Fibroblast of gingiva (primary cell): ENCODE results near the gene GAPDH.
A peak's percentile ranks its signal among the peaks of the same experiment; 100 is the strongest.
"Not testable (repeated sequence)": the region's sequence is repeated elsewhere in the genome, so short reads cannot be mapped to it uniquely, and the experiment has no call there.

Experiments used
- DNase-seq: peaks from one replicate; pipeline ENCODE4 v3.0.0-alpha.2; 2011; ENCODE audit warnings: low read depth

GAPDH gene

GRCh38 chr12:6546016-6546415, 11.7 kb downstream of the GAPDH start:
- DNase-seq: no peak

GRCh38 chr12:6547566-6547965, 13.2 kb downstream of the GAPDH start:
- no peak for DNase-seq

DNA sequence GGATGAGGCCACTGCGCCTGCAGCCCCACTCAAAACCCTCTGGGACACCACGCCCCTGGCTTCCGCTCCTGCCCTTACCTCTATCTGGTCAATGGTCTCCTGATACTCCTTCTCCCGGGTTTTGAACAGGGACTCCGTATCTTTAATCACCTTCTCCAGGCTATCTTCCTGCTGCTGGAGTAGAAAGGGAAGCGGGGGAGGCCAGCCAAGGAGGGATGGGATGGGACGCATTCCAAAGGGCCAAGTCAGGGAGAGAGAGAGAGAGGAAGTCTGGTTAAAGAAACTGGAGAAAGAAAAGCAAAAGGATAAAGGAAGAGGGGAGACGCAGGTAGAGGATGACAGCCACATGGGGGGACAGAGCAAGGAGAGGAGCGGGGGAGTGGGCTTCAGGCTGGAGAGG, 13.7 kb downstream of the GAPDH start:
- peak; percentile 70 for DNase-seq

GRCh38 chr12:6548556-6548955, 14.2 kb downstream of the GAPDH start:
- no peak for DNase-seq

DNA sequence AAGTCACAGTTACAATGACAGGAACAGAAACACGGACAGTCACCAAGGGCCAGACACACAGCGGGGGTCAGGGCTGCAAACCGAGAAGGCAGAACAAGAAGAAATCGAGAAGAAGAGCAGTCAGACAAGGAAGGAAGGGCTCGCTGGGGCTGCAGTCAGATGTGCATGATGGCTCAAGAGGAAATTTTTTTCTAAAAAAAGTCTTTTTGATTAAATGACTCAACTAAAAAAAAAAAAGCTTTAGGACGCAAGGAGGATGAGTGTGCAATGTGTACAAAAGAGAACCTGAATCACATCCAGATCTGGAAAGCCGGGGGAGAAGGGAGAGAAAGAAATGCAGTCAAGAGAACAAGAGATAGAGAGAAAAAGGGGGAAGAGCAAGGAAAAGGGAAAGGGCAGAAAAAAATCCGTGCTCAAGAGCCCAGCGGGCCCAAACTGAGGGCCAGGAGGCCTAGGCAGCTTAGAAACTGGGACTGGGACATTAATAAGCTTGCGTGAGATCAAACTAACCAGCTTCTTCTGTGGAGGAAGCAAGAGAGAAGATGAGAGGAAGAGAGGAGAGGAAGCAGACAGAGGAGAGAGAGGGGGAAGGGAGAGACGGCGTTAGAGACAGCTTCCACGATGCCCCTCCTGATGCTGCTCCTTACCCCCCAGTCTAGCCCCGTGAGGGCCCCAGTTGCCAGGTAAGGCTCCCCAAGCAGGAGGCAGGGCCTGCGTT, 14.8 kb downstream of the GAPDH start:
- peak; percentile 80 for DNase-seq

- no peak for DNase-seq
Measured at GRCh38 chr12:6549684-6550151, 15.4 kb downstream of the GAPDH start.

DNA sequence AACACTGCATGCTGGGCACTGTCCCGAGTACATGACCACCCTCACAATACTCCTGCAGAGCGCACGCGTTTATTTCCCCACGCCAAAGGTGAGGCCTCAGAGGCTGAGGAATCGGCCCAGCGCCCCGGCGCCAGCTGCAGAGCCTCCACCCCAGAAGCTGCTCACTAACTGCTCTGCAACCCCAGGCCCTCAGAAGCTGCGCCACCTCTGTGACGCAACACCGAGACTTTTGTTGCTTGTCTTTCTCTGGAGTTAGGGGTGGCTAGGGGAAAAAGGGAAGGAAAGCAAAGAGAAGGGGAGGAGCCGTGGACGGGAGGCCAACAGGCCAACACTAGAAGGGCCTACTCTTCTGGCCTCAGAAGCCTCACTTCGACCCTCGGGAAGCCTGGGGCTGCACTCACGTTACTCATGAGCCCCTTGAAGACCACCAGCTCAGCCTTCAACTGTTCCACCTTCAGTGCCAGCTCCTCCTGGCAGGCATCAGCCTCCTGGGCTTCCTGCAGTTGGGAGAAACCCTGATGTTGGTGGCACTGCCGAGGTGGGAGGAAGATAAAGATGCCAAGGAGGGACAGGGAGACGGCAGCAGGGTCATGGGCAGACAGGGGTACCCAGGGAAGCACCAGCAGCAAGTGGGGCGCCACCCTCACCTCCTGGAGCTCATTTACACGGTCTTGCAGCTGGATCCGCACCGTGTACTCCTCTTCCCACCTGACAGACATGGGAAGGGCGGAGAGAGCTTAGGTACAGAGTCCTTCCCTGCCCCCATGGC, 16.2 kb downstream of the GAPDH start:
- no peak for DNase-seq

GRCh38 chr12:6551063-6551461, 16.7 kb downstream of the GAPDH start:
- DNase-seq: peak; percentile 84

DNA sequence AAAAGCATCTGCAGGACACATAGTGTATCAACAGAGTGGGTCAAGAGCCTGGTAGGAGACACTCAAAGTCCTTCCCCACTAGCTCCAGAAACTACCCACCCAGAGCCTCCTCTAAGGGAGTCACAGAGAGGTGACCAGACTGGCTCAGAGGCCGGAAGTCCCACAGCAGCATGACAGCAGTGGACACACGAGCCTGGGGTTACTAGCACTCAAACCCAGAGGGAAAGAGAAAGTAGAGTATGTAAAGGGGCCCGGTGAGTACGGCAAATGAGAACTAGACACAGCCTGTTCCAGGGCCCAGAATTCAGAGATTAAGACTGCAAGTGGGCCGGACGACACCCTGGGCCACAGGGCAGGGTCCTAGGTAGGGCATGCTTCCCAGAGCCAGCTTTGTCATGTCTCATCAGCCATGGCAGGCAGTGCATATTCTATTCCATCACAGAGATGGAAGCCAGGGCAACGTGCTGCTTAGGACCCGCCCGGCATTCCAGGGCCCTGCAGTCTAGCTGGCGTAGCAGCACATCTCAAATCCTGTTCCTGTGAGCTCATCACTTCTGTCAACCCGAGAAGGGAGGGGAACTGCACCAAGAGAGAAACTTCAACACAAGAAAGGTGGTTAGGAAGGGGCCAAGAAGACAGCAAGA, 17.3 kb downstream of the GAPDH start:
- DNase-seq: peak; percentile 79

GRCh38 chr12:6552140-6552551, 17.8 kb downstream of the GAPDH start:
- DNase-seq: peak; percentile 53

- peak; percentile 99 for DNase-seq
Measured at GRCh38 chr12:6553051-6553868, 18.9 kb downstream of the GAPDH start.

GRCh38 chr12:6554168-6555017, 20.1 kb downstream of the GAPDH start:
- peak; percentile 77 for DNase-seq

- no peak for DNase-seq
Measured at GRCh38 chr12:6555018-6555691, 20.8 kb downstream of the GAPDH start.

DNA sequence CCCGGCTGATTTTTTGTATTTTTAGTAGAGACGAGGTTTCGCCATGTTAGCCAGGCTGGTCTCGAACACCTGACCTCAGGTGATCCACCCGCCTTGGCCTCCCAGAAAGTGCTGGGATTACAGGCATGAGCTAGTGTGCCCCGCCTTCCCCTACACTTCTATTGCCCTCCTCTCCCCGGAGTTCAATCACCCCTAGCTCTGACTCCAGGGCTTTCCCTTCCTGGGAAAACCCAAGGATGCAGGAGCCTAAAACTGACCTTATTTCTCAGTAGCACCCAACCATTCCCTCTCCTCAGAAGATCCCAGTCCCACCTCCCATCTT, 22.1 kb downstream of the GAPDH start:
- not testable (repeated sequence) for DNase-seq

DNA sequence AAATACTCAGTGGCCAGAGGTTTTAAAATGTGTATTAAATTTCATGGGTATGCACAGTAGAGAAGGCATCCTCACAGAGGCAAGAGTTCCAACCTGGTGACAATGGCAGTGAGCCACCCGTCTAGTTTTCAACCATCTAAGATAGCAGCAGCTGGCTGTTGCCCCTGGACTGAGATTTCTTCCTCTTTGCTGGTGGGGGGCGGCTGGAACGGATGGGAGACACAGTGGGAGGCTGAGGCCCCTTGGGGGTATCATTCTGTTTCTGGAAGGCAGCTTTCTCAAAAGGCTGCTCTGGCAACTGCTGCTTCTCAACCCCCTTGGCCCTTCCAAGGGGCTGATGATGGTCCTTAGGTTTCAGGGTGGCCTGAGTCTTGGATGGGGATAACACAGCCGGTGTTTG, 22.5 kb downstream of the GAPDH start:
- DNase-seq: no peak

GRCh38 chr12:6558014-6558760, 23.9 kb downstream of the GAPDH start:
- peak; percentile 78 for DNase-seq

- no peak for DNase-seq
Measured at GRCh38 chr12:6559500-6559899, 25.2 kb downstream of the GAPDH start.

GRCh38 chr12:6560501-6561205, 26.3 kb downstream of the GAPDH start:
- DNase-seq: no peak

GRCh38 chr12:6562881-6563280, 28.6 kb downstream of the GAPDH start:
- DNase-seq: no peak
